Prostate gland (tissue), 2 donors: ENCODE measurements around the gene SUFU.

Experiments used
- CTCF ChIP-seq, 4 experiments: fragments of 200-600 bp in 2 of 4; fragments of 450-650 bp in 2 of 4; sonication (generic) in 2 of 4; IDR thresholded peaks; 1 replicate in 3 of 4; 2 replicates in 1 of 4; pipeline ENCODE4 v1.5.1; 2016 to 2019; ENCODE audit warnings: antibody characterized with exemption in 4 of 4, mild to moderate bottlenecking in 2 of 4, moderate library complexity in 2 of 4
- POLR2A ChIP-seq: fragments of 450-650 bp; IDR thresholded peaks from one replicate; pipeline ENCODE4 v1.6.1; 2016; ENCODE audit warnings: antibody characterized with exemption, mild to moderate bottlenecking

- TF ChIP-seq POLR2A (no peak), CTCF (IDR thresholded peaks at IDR 0.05) (no peak)
Measured at GRCh38 chr10:102620138-102620590, 116.4 kb downstream of the SUFU start.
